DMS114 treated with DMSO at 0.1 percent for 48 hours (cell line): Measurements from ENCODE around the gene DCLK2.
"Not testable (repeated sequence)": the region's sequence is repeated elsewhere in the genome, so short reads cannot be mapped to it uniquely, and the experiment has no call there.

Experiments used
- DNase-seq: peaks from one replicate; lab custom pipeline; 2025; ENCODE audit not compliant: unreplicated experiment; lab: John Stamatoyannopoulos, UW

DCLK2 gene

DNA sequence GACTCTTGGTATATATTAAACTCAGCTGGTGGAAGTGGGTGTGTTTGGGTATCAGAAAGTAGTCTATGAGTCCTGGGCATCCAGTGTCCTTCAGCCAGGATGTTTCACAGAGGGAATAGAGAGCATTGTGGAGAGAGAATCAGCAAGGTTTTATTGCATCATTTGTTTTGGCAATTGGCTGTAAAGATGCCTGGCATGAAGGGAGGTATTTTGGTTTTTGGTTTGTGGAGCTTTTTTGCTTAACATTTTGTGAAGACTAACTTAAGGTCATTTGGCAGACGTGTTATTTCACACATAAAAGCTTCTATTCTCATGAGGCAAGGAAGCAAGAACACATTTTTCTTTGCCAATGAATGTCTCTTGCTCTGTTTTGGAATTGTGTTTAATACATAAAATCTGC is 71.1 kb downstream of the DCLK2 start:
- no peak for DNase-seq

DNA sequence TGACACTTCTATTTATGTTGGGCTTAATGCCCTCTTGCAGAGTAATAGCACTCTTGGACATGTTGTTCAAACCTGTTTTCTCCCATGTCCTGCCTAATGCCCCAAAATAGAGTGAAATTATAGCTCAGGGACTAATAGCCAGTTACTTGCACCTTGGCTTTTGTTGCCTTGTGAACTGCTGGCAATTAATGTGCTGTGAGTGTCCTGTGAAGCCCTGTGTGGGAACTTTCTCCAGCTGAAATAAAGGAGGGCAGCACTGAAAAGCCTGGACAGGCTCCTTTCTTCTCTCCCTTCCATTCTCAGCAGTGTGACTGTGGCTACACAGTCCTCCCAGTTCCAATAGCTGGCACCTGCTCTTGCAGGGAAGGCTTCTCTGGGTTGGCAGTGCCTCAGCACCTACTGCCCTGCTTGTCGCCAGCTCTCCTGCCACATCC is 72.4 kb downstream of the DCLK2 start:
- DNase-seq: no peak

DNA sequence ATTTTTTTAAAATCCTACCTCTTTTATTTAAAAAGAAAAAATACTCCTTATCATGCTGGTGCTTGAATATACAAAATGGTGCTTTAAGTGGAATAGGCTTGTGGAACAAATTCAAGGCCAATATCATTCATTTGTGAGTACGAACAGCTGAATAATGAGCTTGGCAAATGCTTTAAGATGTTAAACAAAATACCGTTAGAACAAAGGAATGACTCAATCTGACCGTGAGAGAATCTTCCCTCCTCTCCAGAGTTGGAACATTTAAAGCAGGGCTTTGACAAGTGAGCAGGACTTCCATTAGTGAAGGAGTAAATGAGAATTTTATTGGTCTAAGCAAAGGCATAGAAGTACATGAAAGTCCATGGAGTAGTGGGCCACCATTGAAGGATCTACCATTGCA is 74.5 kb downstream of the DCLK2 start:
- DNase-seq: no peak

DNA sequence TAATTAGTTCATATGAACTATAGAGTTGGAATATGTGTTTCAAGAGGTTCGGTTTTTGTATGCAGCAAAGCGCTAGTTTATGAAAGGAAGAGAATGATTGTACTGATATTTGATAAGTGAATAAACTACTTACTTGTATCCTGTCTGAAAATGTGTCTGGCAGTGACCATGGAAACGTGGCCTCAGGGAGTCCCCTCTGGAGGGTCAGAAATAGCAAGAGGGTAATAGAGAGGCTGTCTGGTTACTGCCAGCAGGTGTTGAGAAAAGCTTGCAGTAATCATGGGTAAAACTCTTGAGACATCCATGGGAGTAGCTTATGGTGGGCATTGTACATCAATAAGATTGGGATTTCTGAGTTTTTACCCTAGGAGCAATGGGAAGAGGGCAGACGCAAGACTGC is 77.1 kb downstream of the DCLK2 start:
- no peak for DNase-seq

DNA sequence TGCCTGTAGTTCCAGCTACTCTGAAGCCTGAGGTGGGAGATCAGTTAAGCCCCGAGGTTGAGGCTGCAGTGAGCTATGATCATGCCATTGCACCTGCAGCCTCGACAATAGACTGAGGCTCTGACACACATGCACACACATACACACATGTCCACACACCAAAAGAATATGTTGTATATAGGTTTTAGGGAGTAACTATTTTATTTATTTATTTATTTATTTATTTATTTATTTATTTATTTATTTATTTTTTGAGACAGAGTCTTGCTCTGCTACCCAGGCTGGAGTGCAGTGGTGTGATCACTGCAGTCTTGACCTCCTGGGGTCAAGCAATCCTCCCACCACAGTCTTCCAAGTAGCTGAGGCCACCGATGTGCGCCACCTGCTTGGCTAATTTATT is 78.3 kb downstream of the DCLK2 start:
- no peak for DNase-seq

DNA sequence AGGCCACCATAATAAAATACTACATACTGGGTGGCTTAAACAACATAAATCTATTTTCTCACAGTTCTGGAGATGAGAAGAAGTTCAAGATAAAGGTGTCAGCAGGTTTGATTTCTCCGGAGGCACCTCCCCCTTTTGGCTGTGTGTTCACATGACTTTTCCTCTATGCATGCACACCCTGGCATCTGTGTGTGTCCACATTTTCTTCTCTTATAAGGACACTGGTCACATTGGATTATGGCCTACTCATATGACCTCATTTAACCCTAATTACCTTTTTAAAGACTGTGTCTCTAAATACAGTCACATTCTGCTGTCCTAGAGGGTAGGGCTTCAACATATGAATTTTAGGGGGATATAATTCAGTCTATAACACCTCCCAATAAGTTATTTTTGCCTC is 79.8 kb downstream of the DCLK2 start:
- DNase-seq: no peak

DNA sequence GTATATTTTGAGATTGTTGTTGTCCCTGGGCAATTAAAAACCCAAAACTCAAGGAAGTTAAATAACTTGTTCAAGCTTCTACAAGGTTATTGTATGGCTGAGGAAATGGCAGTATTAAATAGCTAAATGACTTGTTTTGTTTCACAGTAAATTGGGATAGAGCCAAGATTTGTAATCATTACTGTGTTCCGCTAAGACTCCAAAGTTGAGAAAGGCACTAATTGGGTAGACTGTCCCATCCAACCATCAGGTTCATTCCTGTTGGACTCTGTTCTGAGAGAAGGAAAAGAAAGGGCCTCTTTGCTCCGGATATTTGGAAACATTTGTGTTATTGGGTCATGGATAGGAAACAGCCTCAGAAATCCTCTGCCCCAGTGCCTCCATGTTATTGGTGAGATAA is 82.2 kb downstream of the DCLK2 start:
- DNase-seq: no peak

DNA sequence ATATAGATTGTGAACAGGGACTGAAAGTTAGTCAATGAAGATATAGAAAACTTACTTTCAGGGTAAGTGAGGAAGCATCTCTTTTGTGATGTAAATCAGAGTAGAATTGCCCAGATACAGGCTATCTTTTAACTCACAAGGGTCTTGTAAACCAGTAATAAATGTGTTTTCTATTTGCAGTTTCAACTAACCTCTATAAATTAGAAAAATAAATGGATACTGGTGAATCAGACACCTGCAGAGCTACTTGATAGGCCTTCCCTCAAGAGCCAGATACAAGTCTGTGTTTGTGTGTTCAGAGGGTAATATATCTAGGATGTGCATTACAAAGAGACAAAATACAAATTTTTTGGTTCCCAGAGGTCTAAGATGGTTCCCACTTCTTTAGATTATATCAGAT is 82.9 kb downstream of the DCLK2 start:
- no peak for DNase-seq

DNA sequence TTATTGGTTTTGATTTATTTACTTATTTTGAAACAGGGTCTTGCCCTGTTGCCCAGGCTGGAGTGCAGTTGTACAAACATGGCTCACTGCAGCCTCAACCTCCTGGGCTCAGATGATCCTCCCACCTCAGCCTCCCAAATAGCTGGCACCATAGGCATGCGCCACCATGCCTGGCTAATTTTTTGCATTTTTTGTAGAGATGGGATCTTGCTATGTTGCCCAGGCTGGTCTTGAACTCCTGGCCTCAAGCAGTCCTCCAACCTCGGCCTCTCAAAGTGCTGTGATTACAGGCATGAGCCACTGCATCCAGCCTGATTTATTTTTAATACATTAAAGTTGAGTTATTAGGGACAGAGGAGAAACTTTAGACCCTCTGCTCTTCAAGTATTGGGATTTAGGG is 83.8 kb downstream of the DCLK2 start:
- DNase-seq: not testable (repeated sequence)

DNA sequence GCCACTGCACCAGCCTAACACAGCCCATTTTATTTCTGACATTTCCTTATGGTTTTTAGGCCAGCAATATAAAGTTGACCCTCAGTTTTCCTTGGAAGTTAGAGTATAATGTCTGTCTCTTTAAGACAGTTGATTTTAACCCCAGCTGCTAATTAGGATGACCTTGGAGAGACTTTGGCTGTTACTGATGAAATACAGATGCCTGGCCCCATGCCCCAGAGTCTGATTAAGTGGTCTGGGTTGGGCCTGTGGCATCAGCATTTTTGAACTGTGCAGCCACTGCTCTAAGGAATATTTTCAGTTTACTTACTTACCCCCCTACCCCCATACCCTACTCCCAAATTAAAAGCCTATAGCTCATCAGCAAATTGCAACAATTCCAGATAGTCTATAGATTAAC is 85.8 kb downstream of the DCLK2 start:
- no peak for DNase-seq

DNA sequence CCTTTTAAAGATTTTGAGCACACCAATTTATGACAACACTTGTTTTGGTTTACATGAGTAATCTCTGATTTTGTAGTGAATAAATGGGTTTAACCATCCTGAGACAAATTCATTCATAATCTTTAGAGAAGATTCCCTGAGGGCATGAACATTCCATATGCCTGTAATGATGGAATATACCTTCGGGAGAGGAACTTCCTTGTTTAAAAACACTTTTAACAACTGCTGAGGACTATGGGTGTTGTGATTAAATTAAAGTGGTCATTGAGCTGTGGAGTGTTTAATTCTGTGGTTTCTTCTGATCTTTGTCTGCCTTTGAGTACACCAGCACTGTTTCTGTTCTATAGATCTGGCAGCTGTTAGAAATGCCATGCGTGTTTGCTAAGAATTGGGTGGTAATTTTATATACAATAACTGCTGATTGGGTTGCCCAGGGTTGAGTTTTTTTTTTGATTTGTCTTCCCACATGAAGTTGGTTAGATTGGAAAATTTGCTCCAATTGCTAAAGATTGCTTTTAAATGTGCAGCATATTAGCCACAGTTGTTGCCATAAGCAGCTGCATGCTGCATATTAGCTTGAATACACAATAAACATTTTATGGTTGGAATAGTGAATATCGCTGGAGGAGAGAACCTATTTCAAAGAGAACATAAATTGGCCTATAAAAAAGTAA is 86.8 kb downstream of the DCLK2 start:
- no peak for DNase-seq

DNA sequence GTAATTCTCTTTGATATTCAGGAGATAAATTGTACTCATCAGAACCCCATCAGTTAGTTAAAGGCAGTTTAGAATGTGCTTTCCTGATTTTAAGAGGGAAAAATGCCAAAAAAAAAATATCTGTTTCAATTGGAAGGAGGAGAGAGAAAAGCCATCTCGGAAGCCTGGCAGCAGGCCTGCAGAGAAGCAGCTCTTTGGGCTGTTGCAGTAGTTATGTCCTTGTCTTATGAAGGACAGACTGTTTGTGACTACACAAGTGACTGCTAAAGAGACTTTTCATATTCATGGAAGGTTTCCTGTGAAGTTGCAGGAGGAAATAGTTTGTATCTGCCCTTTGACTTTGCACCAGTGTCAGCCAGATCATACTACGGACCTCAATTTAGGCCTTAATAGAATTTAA is 88.8 kb downstream of the DCLK2 start:
- DNase-seq: no peak

DNA sequence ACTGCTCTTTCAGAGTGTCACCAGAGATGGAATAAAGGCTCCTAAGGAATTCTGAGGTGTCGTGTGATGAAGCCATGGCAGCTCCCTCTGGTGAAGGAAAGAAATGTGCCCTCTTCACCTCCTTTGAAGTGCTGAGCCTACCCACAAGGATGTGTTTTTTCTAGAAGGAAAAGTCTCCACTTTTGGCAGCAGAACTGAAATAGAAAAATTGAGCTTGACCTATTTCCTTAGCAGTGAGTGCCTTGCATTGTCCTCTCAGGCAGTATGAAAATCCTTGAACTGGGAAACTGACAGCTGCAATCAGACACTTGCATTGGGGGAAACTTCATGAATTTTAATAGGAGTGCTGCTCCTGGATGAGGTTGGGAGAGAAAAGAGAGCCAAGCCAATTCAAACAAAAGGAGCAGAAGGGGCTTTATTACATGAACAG is 95.2 kb downstream of the DCLK2 start:
- DNase-seq: no peak

DNA sequence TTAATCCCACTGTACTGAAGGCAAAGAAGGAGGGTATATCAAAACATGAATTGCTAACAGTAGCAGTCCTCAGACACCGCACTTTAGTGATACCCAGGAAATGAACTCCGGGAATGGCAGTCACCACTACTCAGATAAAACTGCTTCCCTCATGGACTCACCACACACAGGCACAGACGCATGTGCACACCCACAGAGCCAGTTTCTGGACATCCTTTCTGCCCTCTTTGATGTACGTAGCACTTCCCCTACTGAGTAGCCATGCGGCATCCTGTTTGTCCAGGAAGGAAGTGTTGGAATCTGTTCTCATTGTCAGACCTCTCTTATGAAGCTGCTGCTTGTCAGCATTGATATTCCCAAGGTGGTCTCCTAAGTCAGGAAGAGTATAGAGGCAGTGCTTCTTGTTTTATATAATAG is 95.7 kb downstream of the DCLK2 start:
- DNase-seq: no peak

DNA sequence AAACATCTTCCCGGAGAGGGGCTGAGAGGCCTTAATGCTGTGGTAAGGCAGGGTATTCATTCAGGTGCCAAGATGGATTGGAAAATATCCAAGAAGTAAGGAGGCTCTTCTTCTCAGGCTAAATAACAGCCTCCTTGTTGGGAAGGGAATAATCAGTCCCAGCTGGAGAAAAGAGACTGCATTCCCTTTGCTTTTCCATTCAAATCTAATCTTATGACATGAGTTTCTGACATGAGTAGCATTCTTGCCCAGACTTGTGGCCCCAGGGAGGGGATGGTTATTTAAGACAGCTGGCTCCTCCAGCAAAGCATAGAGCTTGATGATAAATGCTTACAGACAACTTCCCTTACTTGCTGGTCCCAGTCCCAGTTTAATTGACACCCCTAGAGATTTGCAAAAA is 98.3 kb downstream of the DCLK2 start:
- DNase-seq: peak; percentile 8

DNA sequence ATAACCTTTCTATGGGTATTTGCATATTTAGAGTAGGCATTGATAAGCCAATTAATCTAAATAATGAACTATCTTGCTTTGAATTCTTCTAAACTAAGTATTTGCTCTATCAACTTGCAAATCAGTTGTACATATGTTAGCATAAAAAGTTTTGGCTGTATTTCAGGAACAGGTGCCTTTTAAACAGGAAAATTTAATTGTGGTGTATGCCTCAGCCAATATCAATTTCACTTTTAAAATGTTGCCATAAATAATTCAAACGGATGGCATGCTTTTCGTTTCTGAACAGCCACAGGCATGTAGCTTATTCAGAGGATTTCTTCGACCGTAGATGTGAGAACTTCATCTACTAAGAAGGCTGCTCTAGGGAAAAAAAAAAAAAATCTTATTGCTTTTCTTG is 99.9 kb downstream of the DCLK2 start:
- no peak for DNase-seq

DNA sequence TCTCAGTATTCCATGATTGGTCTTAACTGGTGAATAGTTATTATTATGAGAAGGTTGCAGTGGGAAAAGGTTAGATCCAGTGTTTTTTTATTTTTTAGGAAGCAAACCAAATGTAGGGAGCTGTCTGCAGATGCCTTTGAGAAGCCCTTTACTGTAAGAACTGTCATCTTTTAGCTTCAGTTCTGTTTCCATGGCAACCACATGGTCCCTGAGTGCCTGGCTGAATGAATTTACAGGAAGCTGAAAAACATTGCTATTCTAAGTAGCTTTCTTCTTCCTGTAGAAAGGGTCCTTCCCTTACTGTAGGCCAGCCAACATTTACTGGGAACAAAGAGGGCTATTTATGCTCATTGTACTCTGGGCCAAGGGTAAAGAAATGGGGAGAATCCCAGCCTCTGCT is 103.3 kb downstream of the DCLK2 start:
- no peak for DNase-seq

DNA sequence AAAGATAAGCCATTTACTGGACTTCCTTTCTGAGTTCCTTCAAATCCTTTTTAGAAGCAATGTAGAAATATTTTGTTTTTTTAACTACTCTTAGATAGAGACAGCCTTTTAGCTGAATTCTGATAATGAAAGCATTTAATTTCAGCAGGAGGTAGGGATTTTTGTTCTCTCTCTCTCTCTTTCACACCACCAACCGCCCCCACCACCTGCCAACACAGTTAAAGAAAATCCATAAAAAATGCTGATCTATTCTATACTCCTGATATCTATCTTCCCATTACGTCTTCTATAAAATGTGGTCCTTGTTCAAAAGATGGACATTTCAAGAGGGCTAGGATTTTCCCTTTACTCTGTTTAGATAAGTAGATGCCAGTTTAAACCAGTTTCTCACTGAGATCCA is 104.5 kb downstream of the DCLK2 start:
- DNase-seq: no peak

DNA sequence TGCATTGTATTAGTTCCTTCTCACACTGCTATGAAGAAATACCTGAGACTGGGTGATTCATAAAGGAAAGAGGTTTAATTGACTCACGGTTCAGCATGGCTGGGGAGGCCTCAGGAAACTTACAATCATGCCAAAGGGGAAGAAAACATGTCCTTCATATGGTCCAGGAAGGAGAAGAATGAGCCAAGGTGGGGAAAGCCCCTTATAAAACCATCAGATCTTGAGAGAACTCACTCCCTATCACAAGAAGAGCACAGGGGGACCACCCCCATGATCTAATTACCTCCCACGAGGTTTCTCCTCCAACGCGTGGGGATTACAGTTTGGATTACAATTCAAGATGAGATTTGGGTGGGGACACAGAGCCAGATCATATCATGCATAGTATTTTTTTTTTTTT is 106.8 kb downstream of the DCLK2 start:
- not testable (repeated sequence) for DNase-seq

DNA sequence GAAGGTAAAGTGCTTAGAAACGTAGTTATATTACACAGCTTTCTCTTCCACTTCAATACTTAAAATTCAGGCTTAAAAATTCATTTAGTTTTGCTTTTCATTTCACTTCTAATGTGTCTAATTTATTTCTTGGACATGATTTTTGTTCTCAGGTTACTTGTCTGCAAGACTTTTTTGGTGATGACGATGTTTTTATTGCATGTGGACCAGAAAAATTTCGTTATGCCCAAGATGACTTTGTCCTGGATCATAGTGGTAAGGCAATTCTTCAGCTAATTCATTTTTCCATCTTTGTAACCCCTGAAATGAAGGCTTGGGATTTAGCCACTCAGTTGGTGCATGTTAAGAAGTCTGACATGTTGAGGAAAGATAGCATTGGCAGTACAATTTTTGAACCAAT is 114.7 kb downstream of the DCLK2 start:
- DNase-seq: no peak

DNA sequence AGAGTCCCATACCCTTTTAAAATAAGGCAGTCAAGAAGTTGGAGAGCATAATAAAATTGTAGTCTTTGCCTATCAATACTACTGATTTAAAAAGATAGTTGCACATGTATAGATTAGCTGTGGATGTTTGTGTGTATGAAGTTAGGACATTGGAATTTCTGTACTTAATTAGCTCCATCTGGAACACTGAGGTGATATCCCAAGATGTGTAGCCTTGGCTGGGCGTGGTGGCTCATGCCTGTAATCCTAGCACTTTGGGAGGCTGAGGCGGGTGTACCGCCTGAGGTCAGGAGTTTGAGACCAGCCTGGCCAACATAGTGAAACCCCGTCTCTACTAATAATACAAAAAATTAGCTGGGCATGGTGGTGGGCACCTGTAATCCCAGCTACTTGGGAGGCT is 119.0 kb downstream of the DCLK2 start:
- not testable (repeated sequence) for DNase-seq

DNA sequence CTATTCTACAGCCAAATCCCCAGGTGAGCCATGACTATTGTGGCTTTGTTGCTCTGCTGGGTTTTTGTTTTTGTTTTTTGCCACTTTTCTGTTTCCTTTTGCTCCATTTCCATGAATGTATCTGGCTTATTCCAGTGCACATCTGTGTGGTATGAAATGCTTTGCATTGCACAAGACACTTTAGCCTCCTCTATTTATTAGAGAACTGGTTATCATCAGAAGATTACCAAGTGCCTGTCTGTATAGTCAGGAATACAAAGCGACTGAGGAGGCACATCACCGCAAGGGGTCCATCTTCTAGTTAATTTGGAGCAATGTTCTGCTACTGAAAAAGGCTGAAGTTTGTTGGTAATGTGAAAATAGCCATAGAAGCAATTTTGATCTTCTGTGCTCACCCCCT is 120.8 kb downstream of the DCLK2 start:
- DNase-seq: no peak

DNA sequence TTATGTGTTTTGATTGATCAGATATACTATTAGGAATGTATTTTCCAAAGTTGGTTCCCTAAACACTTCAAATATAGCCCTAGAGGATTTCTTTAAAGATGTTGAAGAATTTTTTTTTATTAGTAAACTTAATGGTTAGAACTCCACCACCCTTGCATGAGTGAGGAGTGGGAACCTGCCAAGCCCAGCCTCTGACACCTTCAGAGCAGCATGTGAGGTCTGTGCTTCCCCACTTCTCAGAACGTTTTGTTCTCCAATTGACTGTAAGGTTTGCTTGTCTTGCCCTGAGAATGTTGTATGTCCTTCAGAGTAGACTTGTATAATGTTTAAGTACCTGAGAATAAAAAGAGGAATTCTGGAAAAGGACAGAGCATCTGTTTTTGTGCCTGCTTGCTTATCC is 126.8 kb downstream of the DCLK2 start:
- no peak for DNase-seq

DNA sequence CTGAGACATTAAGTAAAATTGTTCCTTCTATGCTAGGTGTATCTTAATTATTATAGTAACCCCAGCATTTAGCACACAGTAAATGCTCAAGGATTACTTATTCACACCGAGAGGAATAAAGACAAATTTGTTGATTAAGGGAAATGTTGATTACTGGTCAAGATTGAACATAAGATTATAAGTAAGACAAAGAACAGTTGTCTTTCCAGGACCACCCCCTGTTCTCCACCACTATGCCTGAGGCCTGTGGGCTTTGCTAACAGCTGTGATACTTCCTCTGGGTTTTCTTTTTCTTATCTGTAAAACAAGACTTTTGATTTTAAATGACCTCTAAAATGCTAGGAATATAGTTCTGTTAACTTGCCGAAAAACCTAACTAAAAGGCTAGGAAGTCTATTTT is 128.0 kb downstream of the DCLK2 start:
- DNase-seq: no peak
